WTC11 (cell line): Measurements from ENCODE around the gene ABI2.

Experiments
- CTCF ChIP-seq: fragments of 200-600 bp; IDR thresholded peaks from 2 replicates; pipeline ENCODE4 v1.8.0; 2022; ENCODE audit warnings: antibody characterized with exemption
- ETV6 ChIP-seq: sonication (generic); formaldehyde crosslinking; IDR thresholded peaks from 2 replicates; pipeline ENCODE4 v1.8.1; 2022; ENCODE audit warnings: mild to moderate bottlenecking, missing genetic modification reagents
- MAX ChIP-seq: sonication (generic); formaldehyde crosslinking; IDR thresholded peaks from 2 replicates; pipeline ENCODE4 v1.8.0; 2022; ENCODE audit warnings: mild to moderate bottlenecking, missing genetic modification reagents
- NR1H2 ChIP-seq: sonication (generic); formaldehyde crosslinking; IDR thresholded peaks from 2 replicates; pipeline ENCODE4 v1.9.0; 2021; ENCODE audit warnings: mild to moderate bottlenecking, moderate library complexity, missing genetic modification reagents
- NR3C1 ChIP-seq: sonication (generic); formaldehyde crosslinking; conservative IDR thresholded peaks from 2 replicates; pipeline ENCODE4 v1.8.1; 2023; ENCODE audit warnings: low read depth, mild to moderate bottlenecking, missing genetic modification reagents
- ZNF219 ChIP-seq: sonication (generic); formaldehyde crosslinking; IDR thresholded peaks from 2 replicates; pipeline ENCODE4 v1.8.0; 2023; ENCODE audit warnings: missing genetic modification reagents, mild to moderate bottlenecking, borderline replicate concordance
- ZNF396 ChIP-seq: fragments of 250-450 bp; sonication (Bioruptor Pico); IDR thresholded peaks from 2 replicates; pipeline ENCODE4 v1.8.0; 2021; ENCODE audit warnings: mild to moderate bottlenecking, moderate library complexity, borderline replicate concordance
- ZNF425 ChIP-seq: fragments of 250-450 bp; sonication (Bioruptor Pico); conservative IDR thresholded peaks from 2 replicates; pipeline ENCODE4 v1.9.0; 2021; ENCODE audit warnings: mild to moderate bottlenecking

GRCh38 chr2:203446780-203447179, 118.6 kb downstream of the ABI2 start:
- TF ChIP-seq CTCF (no peak), MAX (CRISPR knock-in tag) (no peak), ZNF396 (CRISPR knock-in tag) (no peak), ETV6 (CRISPR knock-in tag) (no peak), ZNF219 (CRISPR knock-in tag) (no peak), ZNF425 (CRISPR knock-in tag) (no peak), NR3C1 (CRISPR knock-in tag) (no peak), NR1H2 (CRISPR knock-in tag) (no peak)
